Trophoblast cell (in vitro differentiated cells and primary cell): Measurements from ENCODE around the gene PSMD12. TPM values are rescaled to one million over a fixed set of nuclear protein-coding genes. Genes with fewer than 3 reads are reported as not detected.

ENCODE experiments used
- DNase-seq, 2 donors: peaks; one replicate each; pipeline ENCODE4 v3.0.0-alpha.2; 2016
- H2AFZ ChIP-seq: 2 replicates; pipeline ENCODE4 v1.6.1; 2013; ENCODE audit warnings: low read length, moderate library complexity, mild to moderate bottlenecking; ENCODE audit not compliant: insufficient read depth, poor library complexity
- H2AK5ac ChIP-seq: 2 replicates; pipeline ENCODE4 v1.6.1; 2013; ENCODE audit warnings: mild to moderate bottlenecking, low read length
- H2BK120ac ChIP-seq: 2 replicates; pipeline ENCODE4 v1.6.1; 2013; ENCODE audit warnings: low read length, mild to moderate bottlenecking, moderate library complexity; ENCODE audit not compliant: insufficient read depth, poor library complexity
- H2BK12ac ChIP-seq: 2 replicates; pipeline ENCODE4 v1.6.1; 2013; ENCODE audit warnings: mild to moderate bottlenecking, low read length, moderate library complexity
- H2BK5ac ChIP-seq: 2 replicates; pipeline ENCODE4 v1.6.1; 2013; ENCODE audit warnings: low read length, low read depth, moderate library complexity, mild to moderate bottlenecking; ENCODE audit not compliant: poor library complexity
- H3K14ac ChIP-seq: 2 replicates; pipeline ENCODE4 v1.6.1; 2013; ENCODE audit warnings: mild to moderate bottlenecking, low read length
- H3K18ac ChIP-seq: 2 replicates; pipeline ENCODE4 v1.6.1; 2013; ENCODE audit warnings: mild to moderate bottlenecking, low read length
- H3K23ac ChIP-seq: 2 replicates; pipeline ENCODE4 v1.6.1; 2013; ENCODE audit warnings: low read length
- H3K27ac ChIP-seq: 2 replicates; pipeline ENCODE4 v1.5.1; 2013; ENCODE audit warnings: low read depth, mild to moderate bottlenecking, inconsistent platforms, low read length, moderate library complexity
- H3K27me3 ChIP-seq: 2 replicates; pipeline ENCODE4 v1.6.1; 2013; ENCODE audit warnings: inconsistent platforms, mild to moderate bottlenecking, low read length, moderate library complexity; ENCODE audit not compliant: insufficient read depth
- H3K36me3 ChIP-seq, 2 experiments: 1 replicate in 1 of 2; 2 replicates in 1 of 2; pipeline ENCODE4 v1.6.1; 2013; ENCODE audit warnings: low read length in 2 of 2, mild to moderate bottlenecking in 2 of 2, moderate library complexity in 1 of 2; ENCODE audit not compliant: insufficient read depth in 2 of 2, control insufficient read depth in 1 of 2
- H3K4ac ChIP-seq: 2 replicates; pipeline ENCODE4 v1.6.1; 2013; ENCODE audit warnings: low read depth, mild to moderate bottlenecking, low read length, moderate library complexity
- H3K4me1 ChIP-seq, 2 experiments: 1 replicate in 1 of 2; 2 replicates in 1 of 2; pipeline ENCODE4 v1.6.1; 2013; ENCODE audit warnings: low read length in 2 of 2, mild to moderate bottlenecking in 2 of 2, moderate library complexity in 1 of 2; ENCODE audit not compliant: insufficient read depth in 2 of 2, control insufficient read depth in 1 of 2
- H3K4me2 ChIP-seq: 2 replicates; pipeline ENCODE4 v1.6.1; 2013; ENCODE audit warnings: inconsistent platforms, mild to moderate bottlenecking, low read length, moderate library complexity
- H3K4me3 ChIP-seq: 2 replicates; pipeline ENCODE4 v1.5.1; 2013; ENCODE audit warnings: mild to moderate bottlenecking, low read depth, low read length, inconsistent platforms
- H3K79me1 ChIP-seq: one replicate; pipeline ENCODE4 v1.6.1; 2013; ENCODE audit warnings: low read length
- H3K79me2 ChIP-seq: 2 replicates; pipeline ENCODE4 v1.6.1; 2013; ENCODE audit warnings: low read length, mild to moderate bottlenecking; ENCODE audit not compliant: control insufficient read depth, insufficient read depth, poor library complexity
- H3K9ac ChIP-seq: 2 replicates; pipeline ENCODE4 v1.6.1; 2013; ENCODE audit warnings: mild to moderate bottlenecking, low read length
- H3K9me3 ChIP-seq: 2 replicates; pipeline ENCODE4 v1.6.1; 2013; ENCODE audit warnings: low read depth, mild to moderate bottlenecking, control low read depth, inconsistent platforms, low read length; ENCODE audit not compliant: insufficient read depth
- H4K12ac ChIP-seq: 2 replicates; pipeline ENCODE4 v1.6.1; 2013; ENCODE audit warnings: low read depth, mild to moderate bottlenecking, low read length, moderate library complexity
- H4K8ac ChIP-seq: 2 replicates; pipeline ENCODE4 v1.6.1; 2013; ENCODE audit warnings: low read depth, mild to moderate bottlenecking, low read length, moderate library complexity
- H4K91ac ChIP-seq: one replicate; pipeline ENCODE4 v1.6.1; 2013; ENCODE audit warnings: low read depth, mild to moderate bottlenecking, low read length, moderate library complexity
- WGBS: extraction: QIAGEN DNeasy Blood & Tissue Kit; methylation state at CpG from one replicate; pipeline ENCODE4 v1.1.7; 2013; ENCODE audit warnings: missing lambda C conversion rate; ENCODE audit not compliant: insufficient read length, insufficient coverage; ENCODE audit errors: extremely low coverage; 5-methylcytosine and 5-hydroxymethylcytosine counted together
- polyA plus RNA-seq: library from polyadenylated mRNA; stranded (reverse); fragments of 200-250 nt; gene quantifications from 2 replicates; pipeline ENCODE4 v1.2.3, GENCODE V29; 2013

The PSMD12 gene
- 90.4 and 95.6 TPM in 2 replicates for polyA plus RNA-seq

- H2AK5ac ChIP-seq: peak within 1 kb of the TSS; percentile 84
- H3K79me1 ChIP-seq: peaks cover 6% of the 10 kb centered on the region
- peak within 1 kb of the TSS; percentile 100 for H4K8ac ChIP-seq
- H3K23ac ChIP-seq: no peak within 1 kb of the TSS
- WGBS: no CpG with 5 or more reads among the region's 55 CpGs
- peak within 1 kb of the TSS; percentile 100 for H3K18ac ChIP-seq
- DNase-seq: peak; percentile 82 to 90
- peaks cover 0 to 3% of the 10 kb centered on the region in 2 experiments for H3K36me3 ChIP-seq
- H3K14ac ChIP-seq: peak within 1 kb of the TSS; percentile 99
- peak within 1 kb of the TSS; percentile 94 for H4K12ac ChIP-seq
- peak within 1 kb of the TSS; percentile 96 for H4K91ac ChIP-seq
- peaks cover 15% of the 10 kb centered on the region for H3K79me2 ChIP-seq
- H2BK12ac ChIP-seq: no peak within 1 kb of the TSS
- H3K27me3 ChIP-seq: no peaks in the 10 kb centered on the region
- H3K9me3 ChIP-seq: no peaks in the 10 kb centered on the region
- H2BK120ac ChIP-seq: peak within 1 kb of the TSS; percentile 87
- H3K4me2 ChIP-seq: peak within 1 kb of the TSS; percentile 76
- peak within 1 kb of the TSS; percentile 25 for H3K27ac ChIP-seq
- peak within 1 kb of the TSS; percentile 95 for H3K4me3 ChIP-seq
- H3K4me1 ChIP-seq: peaks cover 0 to 5% of the 10 kb centered on the region in 2 experiments
- H3K4ac ChIP-seq: peak within 1 kb of the TSS; percentile 100
- peak within 1 kb of the TSS; percentile 88 for H3K9ac ChIP-seq
- peak within 1 kb of the TSS; percentile 97 for H2BK5ac ChIP-seq
- peak within 1 kb of the TSS; percentile 99 for H2AFZ ChIP-seq
These were observed at the start of gene PSMD12 for GRCh38 chr17:67366193-67367157. TSS of gene PSMD12 (minus strand) at chr17:67366577. CDS start at chr17:67366519, 58 bp downstream.

GRCh38 chr17:67415291-67415690 lies 48.9 kb upstream of the PSMD12 start:
- Histone ChIP-seq H3K9me3 (no peaks in the 10 kb centered on the region), H3K27ac (no peak overlapping the region), H3K4me1 (no peaks in the 10 kb centered on the region), H2AK5ac (no peak overlapping the region), H3K14ac (no peak overlapping the region), H4K91ac (no peak overlapping the region), H2BK120ac (no peak overlapping the region), H3K9ac (no peak overlapping the region), H4K8ac (no peak overlapping the region), H2AFZ (no peak overlapping the region), H2BK12ac (no peak overlapping the region), H3K79me2 (no peaks in the 10 kb centered on the region), H2BK5ac (no peak overlapping the region), H3K79me1 (no peaks in the 10 kb centered on the region), H4K12ac (no peak overlapping the region), H3K23ac (no peak overlapping the region), H3K4me2 (no peak overlapping the region), H3K27me3 (no peaks in the 10 kb centered on the region), H3K18ac (no peak overlapping the region), H3K4ac (no peak overlapping the region), H3K4me3 (no peak overlapping the region), H3K36me3 (no peaks in the 10 kb centered on the region)
- WGBS: no CpG with 5 or more reads among the region's 7 CpGs
- no peak for DNase-seq

- H4K12ac ChIP-seq: no peak overlapping the region
- no CpG with 5 or more reads among the region's 2 CpGs for WGBS
These were observed 48.2 kb upstream of the PSMD12 start for GRCh38 chr17:67414559-67414958.

GRCh38 chr17:67414130-67414529 lies 47.8 kb upstream of the PSMD12 start:
- H3K79me2 ChIP-seq: no peaks in the 10 kb centered on the region
- no peak overlapping the region for H3K27ac ChIP-seq
- no peaks in the 10 kb centered on the region for H3K4me1 ChIP-seq
- H3K9ac ChIP-seq: no peak overlapping the region
- no peak overlapping the region for H4K8ac ChIP-seq
- no peak overlapping the region for H3K14ac ChIP-seq
- no peak overlapping the region for H3K23ac ChIP-seq
- no peaks in the 10 kb centered on the region for H3K36me3 ChIP-seq
- no peak overlapping the region for H2BK5ac ChIP-seq
- H4K91ac ChIP-seq: no peak overlapping the region
- H2AFZ ChIP-seq: no peak overlapping the region
- H3K9me3 ChIP-seq: no peaks in the 10 kb centered on the region
- H3K27me3 ChIP-seq: no peaks in the 10 kb centered on the region
- WGBS: no CpG with 5 or more reads among the region's 1 CpG
- no peak overlapping the region for H2BK120ac ChIP-seq
- H3K4me3 ChIP-seq: no peak overlapping the region
- H3K4me2 ChIP-seq: no peak overlapping the region
- H3K18ac ChIP-seq: no peak overlapping the region
- no peak overlapping the region for H2BK12ac ChIP-seq
- no peak for DNase-seq
- H3K79me1 ChIP-seq: no peaks in the 10 kb centered on the region
- no peak overlapping the region for H2AK5ac ChIP-seq
- no peak overlapping the region for H3K4ac ChIP-seq
- H4K12ac ChIP-seq: no peak overlapping the region

More at GRCh38 chr17:67414559-67414958, 48.2 kb upstream of the PSMD12 start:
- Histone ChIP-seq H2AFZ (no peak overlapping the region), H3K9me3 (no peaks in the 10 kb centered on the region), H3K9ac (no peak overlapping the region), H3K14ac (no peak overlapping the region), H3K79me1 (no peaks in the 10 kb centered on the region), H3K36me3 (no peaks in the 10 kb centered on the region), H3K27ac (no peak overlapping the region), H4K91ac (no peak overlapping the region), H4K8ac (no peak overlapping the region), H3K23ac (no peak overlapping the region), H3K18ac (no peak overlapping the region), H2BK12ac (no peak overlapping the region), H3K4me2 (no peak overlapping the region), H3K4ac (no peak overlapping the region), H3K27me3 (no peaks in the 10 kb centered on the region), H3K4me3 (no peak overlapping the region), H2BK5ac (no peak overlapping the region), H3K79me2 (no peaks in the 10 kb centered on the region), H2AK5ac (no peak overlapping the region), H3K4me1 (no peaks in the 10 kb centered on the region), H2BK120ac (no peak overlapping the region)
- no peak for DNase-seq
